HEK293 (cell line): ENCODE data around the gene ZC3H10.
A peak's percentile ranks its signal among the peaks of the same experiment; 100 is the strongest.

Experiments
- CTCF ChIA-PET: fragments of 350-600 bp; formaldehyde crosslinking; extraction: SDS; loops from one replicate; lab custom pipeline; 2021; ENCODE audit warnings: antibody characterized with exemption; lab: Yijun Ruan, JAX
- POLR2A ChIA-PET: fragments of 300-600 bp; formaldehyde crosslinking; extraction: SDS; loops from one replicate; lab custom pipeline; 2020; ENCODE audit warnings: antibody characterized with exemption, inconsistent platforms; lab: Yijun Ruan, JAX
- H3K27ac ChIP-seq: fragments of 200-500 bp; sonication (Bioruptor generic); 2 replicates; pipeline ENCODE4 v1.5.1; 2014; ENCODE audit warnings: low read depth, low read length, control low read depth, inconsistent platforms; ENCODE audit errors: extremely low read depth
- H3K36me3 ChIP-seq, 2 experiments: fragments of 200-500 bp in 1 of 2; sonication (Bioruptor generic) in 1 of 2; 1 replicate in 1 of 2; 2 replicates in 1 of 2; pipeline ENCODE4 v1.5.1; 2014 to 2017; ENCODE audit warnings: inconsistent platforms in 2 of 2, low read length in 2 of 2; ENCODE audit not compliant: control insufficient read depth in 2 of 2, insufficient read depth in 1 of 2
- H3K4me1 ChIP-seq: fragments of 200-500 bp; sonication (Bioruptor generic); 2 replicates; pipeline ENCODE4 v1.5.1; 2014; ENCODE audit warnings: mild to moderate bottlenecking, low read length, inconsistent platforms; ENCODE audit not compliant: control insufficient read depth, insufficient read depth
- H3K4me3 ChIP-seq: 2 replicates; pipeline ENCODE4 v1.5.1; 2011; ENCODE audit warnings: low read depth, mild to moderate bottlenecking, control low read depth, low read length, moderate library complexity
- H3K9me3 ChIP-seq: fragments of 200-500 bp; sonication (Bioruptor generic); 2 replicates; pipeline ENCODE4 v1.5.1; 2014; ENCODE audit warnings: low read depth, low read length, inconsistent platforms; ENCODE audit not compliant: control insufficient read depth, insufficient read depth
- GLI4 ChIP-seq: fragments of 450-650 bp; formaldehyde crosslinking; IDR thresholded peaks from 2 replicates; pipeline ENCODE4 v1.5.1; 2016; ENCODE audit warnings: missing biosample characterization, missing genetic modification characterization
- GLIS2 ChIP-seq: fragments of 450-650 bp; formaldehyde crosslinking; IDR thresholded peaks from 2 replicates; pipeline ENCODE4 v1.5.1; 2016; ENCODE audit warnings: missing biosample characterization, missing genetic modification characterization
- HOXA7 ChIP-seq: sonication (generic); formaldehyde crosslinking; IDR thresholded peaks from 2 replicates; pipeline ENCODE4 v1.8.1; 2022; ENCODE audit warnings: missing genetic modification reagents, borderline replicate concordance
- KLF9 ChIP-seq: fragments of 450-650 bp; formaldehyde crosslinking; IDR thresholded peaks from 2 replicates; pipeline ENCODE4 v1.5.1; 2016; ENCODE audit warnings: missing biosample characterization, missing genetic modification characterization, low read depth
- SCRT2 ChIP-seq: fragments of 450-650 bp; formaldehyde crosslinking; IDR thresholded peaks from 2 replicates; pipeline ENCODE4 v1.5.1; 2016; ENCODE audit warnings: missing biosample characterization, missing genetic modification characterization
- WT1 ChIP-seq: fragments of 450-650 bp; formaldehyde crosslinking; IDR thresholded peaks from 2 replicates; pipeline ENCODE4 v1.5.1; 2016; ENCODE audit warnings: missing biosample characterization, missing genetic modification characterization
- YY2 ChIP-seq: fragments of 450-650 bp; formaldehyde crosslinking; IDR thresholded peaks from 2 replicates; pipeline ENCODE4 v1.5.1; 2016; ENCODE audit warnings: missing biosample characterization, missing genetic modification characterization
- ZBTB1 ChIP-seq: fragments of 450-650 bp; formaldehyde crosslinking; IDR thresholded peaks from 2 replicates; pipeline ENCODE4 v1.5.1; 2016; ENCODE audit warnings: missing biosample characterization, missing genetic modification characterization
- ZBTB20 ChIP-seq: fragments of 450-650 bp; formaldehyde crosslinking; IDR thresholded peaks from 2 replicates; pipeline ENCODE4 v1.5.1; 2016; ENCODE audit warnings: missing biosample characterization, missing genetic modification characterization
- ZBTB48 ChIP-seq: fragments of 450-650 bp; formaldehyde crosslinking; IDR thresholded peaks from 2 replicates; pipeline ENCODE4 v1.5.1; 2016; ENCODE audit warnings: missing biosample characterization, missing genetic modification characterization
- ZBTB7A ChIP-seq: fragments of 450-650 bp; formaldehyde crosslinking; IDR thresholded peaks from 2 replicates; pipeline ENCODE4 v1.5.1; 2016; ENCODE audit warnings: low read depth, missing biosample characterization, missing genetic modification characterization
- ZFP3 ChIP-seq: fragments of 450-650 bp; formaldehyde crosslinking; IDR thresholded peaks from 2 replicates; pipeline ENCODE4 v1.5.1; 2016; ENCODE audit warnings: low read depth, missing biosample characterization, missing genetic modification characterization
- ZNF140 ChIP-seq: fragments of 450-650 bp; formaldehyde crosslinking; IDR thresholded peaks from 2 replicates; pipeline ENCODE4 v1.5.1; 2016; ENCODE audit warnings: missing biosample characterization, missing genetic modification characterization
- ZNF2 ChIP-seq: fragments of 450-650 bp; formaldehyde crosslinking; IDR thresholded peaks from 2 replicates; pipeline ENCODE4 v1.5.1; 2016; ENCODE audit warnings: missing biosample characterization, missing genetic modification characterization
- ZNF211 ChIP-seq: fragments of 450-650 bp; formaldehyde crosslinking; IDR thresholded peaks from 2 replicates; pipeline ENCODE4 v1.5.1; 2016; ENCODE audit warnings: low read depth, missing biosample characterization, missing genetic modification characterization
- ZNF221 ChIP-seq: fragments of 450-650 bp; formaldehyde crosslinking; IDR thresholded peaks from 2 replicates; pipeline ENCODE4 v1.5.1; 2017; ENCODE audit warnings: missing biosample characterization, missing genetic modification characterization, borderline replicate concordance
- ZNF223 ChIP-seq: fragments of 450-650 bp; formaldehyde crosslinking; IDR thresholded peaks from 2 replicates; pipeline ENCODE4 v1.5.1; 2016; ENCODE audit warnings: missing biosample characterization, missing genetic modification characterization
- ZNF248 ChIP-seq: fragments of 450-650 bp; formaldehyde crosslinking; IDR thresholded peaks from 2 replicates; pipeline ENCODE4 v1.5.1; 2017; ENCODE audit warnings: missing biosample characterization, missing genetic modification characterization
- ZNF341 ChIP-seq: fragments of 450-650 bp; formaldehyde crosslinking; IDR thresholded peaks from 2 replicates; pipeline ENCODE4; 2016; ENCODE audit warnings: low read depth, missing biosample characterization, missing genetic modification characterization
- ZNF391 ChIP-seq: fragments of 450-650 bp; formaldehyde crosslinking; IDR thresholded peaks from 2 replicates; pipeline ENCODE4 v1.5.1; 2016; ENCODE audit warnings: low read depth, missing biosample characterization, missing genetic modification characterization, borderline replicate concordance
- ZNF433 ChIP-seq: fragments of 450-650 bp; formaldehyde crosslinking; IDR thresholded peaks from 2 replicates; pipeline ENCODE4 v1.5.1; 2016; ENCODE audit warnings: missing biosample characterization, missing genetic modification characterization, low read depth
- ZNF549 ChIP-seq: fragments of 450-650 bp; IDR thresholded peaks from 2 replicates; pipeline ENCODE4 v1.5.1; 2018; ENCODE audit warnings: missing biosample characterization, missing genetic modification characterization, mild to moderate bottlenecking, inconsistent platforms, moderate library complexity
- ZNF600 ChIP-seq: fragments of 450-650 bp; formaldehyde crosslinking; IDR thresholded peaks from 2 replicates; pipeline ENCODE4 v1.5.1; 2016; ENCODE audit warnings: missing biosample characterization, missing genetic modification characterization
- ZNF610 ChIP-seq: fragments of 450-650 bp; formaldehyde crosslinking; IDR thresholded peaks from 2 replicates; pipeline ENCODE4 v1.5.1; 2016; ENCODE audit warnings: missing biosample characterization, missing genetic modification characterization, borderline replicate concordance
- ZNF626 ChIP-seq: fragments of 450-650 bp; sonication (Bioruptor Pico); formaldehyde crosslinking; IDR thresholded peaks from 2 replicates; pipeline ENCODE4 v1.5.1; 2018; ENCODE audit warnings: missing biosample characterization, missing genetic modification characterization, inconsistent platforms
- ZNF76 ChIP-seq: fragments of 450-650 bp; formaldehyde crosslinking; IDR thresholded peaks from 2 replicates; pipeline ENCODE4; 2016; ENCODE audit warnings: low read depth, missing biosample characterization, missing genetic modification characterization, borderline replicate concordance
- ZNF777 ChIP-seq: fragments of 450-650 bp; formaldehyde crosslinking; IDR thresholded peaks from 2 replicates; pipeline ENCODE4 v1.5.1; 2017; ENCODE audit warnings: missing biosample characterization, missing genetic modification characterization, borderline replicate concordance
- TF ChIP-seq, protein P1 (sequence below): fragments of 450-650 bp; formaldehyde crosslinking; IDR thresholded peaks from 2 replicates; pipeline ENCODE4 v1.5.1; 2016; ENCODE audit warnings: missing biosample characterization, missing genetic modification characterization
- TF ChIP-seq, protein P2 (sequence below): fragments of 450-650 bp; formaldehyde crosslinking; IDR thresholded peaks from 2 replicates; pipeline ENCODE4 v1.5.1; 2017; ENCODE audit warnings: missing biosample characterization, missing genetic modification characterization
- TF ChIP-seq, protein P3 (sequence below): fragments of 450-650 bp; formaldehyde crosslinking; IDR thresholded peaks from 2 replicates; pipeline ENCODE4 v1.5.1; 2016; ENCODE audit warnings: missing biosample characterization, missing genetic modification characterization

Gene ZC3H10

DNA sequence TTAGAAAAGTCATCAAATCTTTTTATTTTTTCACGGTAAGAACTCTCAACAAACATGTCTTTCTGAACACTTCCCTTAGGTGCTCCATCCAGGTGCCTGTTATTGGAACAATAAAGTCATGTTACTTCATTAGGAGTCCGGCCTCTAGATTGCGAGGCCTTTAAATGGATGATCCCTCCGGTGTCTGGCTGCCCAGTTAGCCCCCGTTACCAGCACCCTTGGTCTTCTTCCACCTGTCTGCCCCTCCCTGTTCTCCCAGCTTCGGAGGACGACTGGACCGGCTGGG, 14.3 kb upstream of the ZC3H10 start:
- ChIA-PET POLR2A (interaction anchor here (0.6 to 3.9 kb wide), 33 partner anchors 8 to 365 kb away, joined by 3 to 165 read pairs (median 6); partner anchors contain the start of genes ANKRD52, CNPY2, CS and ERBB3), CTCF (interaction anchor here (0.6 to 4.7 kb wide), 13 partner anchors 9 to 736 kb away, joined by 3 to 27 read pairs (median 4); partner anchors contain the start of genes ERBB3, RNF41, RPL41 and SMARCC2)
- peak overlapping the region; percentile 32 for H3K27ac ChIP-seq
- H3K4me1 ChIP-seq = 0 out of 2 replicates have a peak, but pooled peaks cover 2% of the 10 kb centered on the region
- H3K4me3 ChIP-seq = peak overlapping the region; percentile 65
- peak; percentile 80 for TF ChIP-seq ZBTB48
- peak; percentile 84; the same call in 1 of the 2 replicates for TF ChIP-seq ZNF391 (tag by site-specific recombination)
- TF ChIP-seq ZNF248 (tag by site-specific recombination) = no peak
- no peak for TF ChIP-seq ZNF610
- peak; percentile 43; the same call in 1 of the 2 replicates for TF ChIP-seq ZNF221 (tag by site-specific recombination)
- peak; percentile 55 for TF ChIP-seq ZNF2 (tag by site-specific recombination)
- no peak for TF ChIP-seq ZNF777
- TF ChIP-seq ZBTB7A (tag by site-specific recombination) = no peak
- TF ChIP-seq ZNF341 (tag by site-specific recombination) = peak; percentile 93; the same call in 1 of the 2 replicates
- TF ChIP-seq ZNF76 (tag by site-specific recombination) = no peak
- no peak for TF ChIP-seq ZNF140 (tag by site-specific recombination)
- TF ChIP-seq, protein P1, sequence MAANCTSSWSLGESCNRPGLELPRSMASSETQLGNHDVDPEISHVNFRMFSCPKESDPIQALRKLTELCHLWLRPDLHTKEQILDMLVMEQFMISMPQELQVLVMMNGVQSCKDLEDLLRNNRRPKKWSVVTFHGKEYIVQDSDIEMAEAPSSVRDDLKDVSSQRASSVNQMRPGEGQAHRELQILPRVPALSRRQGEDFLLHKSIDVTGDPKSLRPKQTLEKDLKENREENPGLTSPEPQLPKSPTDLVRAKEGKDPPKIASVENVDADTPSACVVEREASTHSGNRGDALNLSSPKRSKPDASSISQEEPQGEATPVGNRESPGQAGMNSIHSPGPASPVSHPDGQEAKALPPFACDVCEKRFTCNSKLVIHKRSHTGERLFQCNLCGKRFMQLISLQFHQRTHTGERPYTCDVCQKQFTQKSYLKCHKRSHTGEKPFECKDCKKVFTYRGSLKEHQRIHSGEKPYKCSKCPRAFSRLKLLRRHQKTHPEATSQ (tag by site-specific recombination) = 0 out of 2 replicates have a peak, but pooled peaks have one; percentile 20
- no peak for TF ChIP-seq GLI4 (tag by site-specific recombination)
- TF ChIP-seq WT1 (tag by site-specific recombination) = peak; percentile 43; the same call in 1 of the 2 replicates
- TF ChIP-seq ZBTB1 = no peak
- TF ChIP-seq, all 188 proteins: peak for 7
- Histone ChIP-seq H3K9me3 (no peaks in the 10 kb centered on the region), H3K36me3 (peaks cover 21 to 48% of the 10 kb centered on the region in 2 experiments)

DNA sequence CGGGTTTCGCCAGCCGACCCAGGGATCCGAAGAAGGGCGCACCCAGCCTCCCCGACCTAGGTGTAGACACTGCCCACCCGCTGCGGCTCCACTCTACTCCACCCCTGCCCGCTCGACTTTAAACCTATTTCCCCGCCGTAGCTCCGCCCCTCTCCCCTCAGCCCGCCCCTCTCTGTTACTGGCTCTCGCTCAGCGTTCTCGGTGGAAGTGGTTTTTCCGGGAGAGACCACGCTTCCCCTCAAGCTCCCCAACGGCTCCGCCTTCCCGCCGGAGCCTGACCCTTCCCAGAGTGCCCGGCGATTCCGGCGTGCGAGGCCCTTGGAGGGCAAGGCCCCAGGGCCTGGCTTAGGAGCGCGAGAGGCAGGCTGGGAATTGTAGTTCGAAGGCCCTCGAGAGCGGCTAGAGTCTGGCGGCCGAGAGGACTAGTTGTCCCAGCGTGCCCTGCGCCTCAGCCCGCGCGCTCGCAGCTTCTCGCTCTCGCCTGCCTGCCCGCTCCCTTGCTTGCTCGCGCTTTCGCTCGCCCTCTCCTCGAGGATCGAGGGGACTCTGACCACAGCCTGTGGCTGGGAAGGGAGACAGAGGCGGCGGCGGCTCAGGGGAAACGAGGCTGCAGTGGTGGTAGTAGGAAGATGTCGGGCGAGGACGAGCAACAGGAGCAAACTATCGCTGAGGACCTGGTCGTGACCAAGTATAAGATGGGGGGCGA, 13.8 kb upstream of the ZC3H10 start, which contains the start of gene PA2G4:
PA2G4 (plus strand) TSS at position 451 of the 706 bp plus-strand sequence; CDS start at position 630, 179 bp downstream.
- CTCF ChIA-PET = interaction anchor here (0.7 to 4.7 kb wide), 12 partner anchors 9 to 736 kb away, joined by 3 to 27 read pairs (median 4); partner anchors contain the start of genes ERBB3, RNF41, RPL41 and SMARCC2
- POLR2A ChIA-PET = interaction anchor here (0.6 to 3.9 kb wide), 33 partner anchors 8 to 366 kb away, joined by 3 to 165 read pairs (median 6); partner anchors contain the start of genes ANKRD52, CNPY2, CS and ERBB3
- Histone ChIP-seq H3K4me3 (peak within 1 kb of the TSS; percentile 82), H3K36me3 (peaks cover 25 to 53% of the 10 kb centered on the region in 2 experiments), H3K4me1 (0 out of 2 replicates have a peak, but pooled peaks cover 2% of the 10 kb centered on the region), H3K9me3 (no peaks in the 10 kb centered on the region), H3K27ac (peak within 1 kb of the TSS; percentile 90)
- TF ChIP-seq HOXA7 (CRISPR knock-in tag) = no peak
- no peak for TF ChIP-seq ZNF549 (tag by site-specific recombination)
- peak; percentile 95 for TF ChIP-seq ZBTB20 (tag by site-specific recombination)
- peak; percentile 65; the same call in 1 of the 2 replicates for TF ChIP-seq YY2 (tag by site-specific recombination)
- no peak for TF ChIP-seq ZNF223
- no peak for TF ChIP-seq ZNF211
- TF ChIP-seq KLF9 (tag by site-specific recombination) = peak; percentile 50; the same call in 1 of the 2 replicates
- peak; percentile 96 for TF ChIP-seq SCRT2
- no peak for TF ChIP-seq ZFP3 (tag by site-specific recombination)
- TF ChIP-seq ZNF626 (tag by site-specific recombination) = no peak
- TF ChIP-seq ZBTB48 = peak; percentile 78
- peak; percentile 29 for TF ChIP-seq ZNF600 (tag by site-specific recombination)
- TF ChIP-seq, protein P2, sequence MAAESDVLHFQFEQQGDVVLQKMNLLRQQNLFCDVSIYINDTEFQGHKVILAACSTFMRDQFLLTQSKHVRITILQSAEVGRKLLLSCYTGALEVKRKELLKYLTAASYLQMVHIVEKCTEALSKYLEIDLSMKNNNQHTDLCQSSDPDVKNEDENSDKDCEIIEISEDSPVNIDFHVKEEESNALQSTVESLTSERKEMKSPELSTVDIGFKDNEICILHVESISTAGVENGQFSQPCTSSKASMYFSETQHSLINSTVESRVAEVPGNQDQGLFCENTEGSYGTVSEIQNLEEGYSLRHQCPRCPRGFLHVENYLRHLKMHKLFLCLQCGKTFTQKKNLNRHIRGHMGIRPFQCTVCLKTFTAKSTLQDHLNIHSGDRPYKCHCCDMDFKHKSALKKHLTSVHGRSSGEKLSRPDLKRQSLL = peak; percentile 95
- no peak for TF ChIP-seq ZBTB1
- no peak for TF ChIP-seq ZNF433 (tag by site-specific recombination)
- peak; percentile 92 for TF ChIP-seq GLIS2
- TF ChIP-seq, protein P3, sequence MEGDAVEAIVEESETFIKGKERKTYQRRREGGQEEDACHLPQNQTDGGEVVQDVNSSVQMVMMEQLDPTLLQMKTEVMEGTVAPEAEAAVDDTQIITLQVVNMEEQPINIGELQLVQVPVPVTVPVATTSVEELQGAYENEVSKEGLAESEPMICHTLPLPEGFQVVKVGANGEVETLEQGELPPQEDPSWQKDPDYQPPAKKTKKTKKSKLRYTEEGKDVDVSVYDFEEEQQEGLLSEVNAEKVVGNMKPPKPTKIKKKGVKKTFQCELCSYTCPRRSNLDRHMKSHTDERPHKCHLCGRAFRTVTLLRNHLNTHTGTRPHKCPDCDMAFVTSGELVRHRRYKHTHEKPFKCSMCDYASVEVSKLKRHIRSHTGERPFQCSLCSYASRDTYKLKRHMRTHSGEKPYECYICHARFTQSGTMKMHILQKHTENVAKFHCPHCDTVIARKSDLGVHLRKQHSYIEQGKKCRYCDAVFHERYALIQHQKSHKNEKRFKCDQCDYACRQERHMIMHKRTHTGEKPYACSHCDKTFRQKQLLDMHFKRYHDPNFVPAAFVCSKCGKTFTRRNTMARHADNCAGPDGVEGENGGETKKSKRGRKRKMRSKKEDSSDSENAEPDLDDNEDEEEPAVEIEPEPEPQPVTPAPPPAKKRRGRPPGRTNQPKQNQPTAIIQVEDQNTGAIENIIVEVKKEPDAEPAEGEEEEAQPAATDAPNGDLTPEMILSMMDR (tag by site-specific recombination) = no peak; the same call in 1 of the 2 replicates
